Renal cortical epithelial cell (primary cell): ENCODE measurements around the gene TMBIM6. TPM values are rescaled to one million over a fixed set of nuclear protein-coding genes. Genes with fewer than 3 reads are reported as not detected.
"Not testable (repeated sequence)": the region's sequence is repeated elsewhere in the genome, so short reads cannot be mapped to it uniquely, and the experiment has no call there.

Experiments used
- DNase-seq: peaks from one replicate; pipeline ENCODE4 v3.0.0-alpha.2; 2011; ENCODE audit warnings: low read depth
- total RNA-seq: library from RNA; depleted of rRNA; stranded (reverse); fragments of >200 nt; gene quantifications from 2 replicates; pipeline ENCODE4 v1.2.3, GENCODE V29; 2014

The TMBIM6 gene
- total RNA-seq, 1 donor from 2014 or later = 679 TPM

DNA sequence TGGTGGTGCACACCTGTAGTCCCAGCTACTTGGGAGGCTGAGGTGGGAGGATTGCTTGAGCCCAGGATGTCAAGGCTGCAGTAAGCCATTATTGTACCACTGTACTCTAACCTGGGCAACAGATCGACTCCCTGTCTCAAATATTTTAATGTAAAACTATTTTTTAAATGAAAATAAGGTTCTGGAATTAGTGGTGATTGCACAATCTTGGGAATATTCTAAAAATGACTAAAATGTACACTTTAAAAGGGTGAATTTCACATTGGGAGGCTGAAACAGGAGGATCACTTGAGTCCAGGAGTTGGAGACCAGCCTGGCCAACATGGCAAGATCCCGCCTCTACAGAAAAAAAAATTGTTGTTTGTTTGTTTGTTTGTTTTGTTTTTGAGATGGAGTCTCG is 12.9 kb upstream of the TMBIM6 start:
- no peak for DNase-seq

DNA sequence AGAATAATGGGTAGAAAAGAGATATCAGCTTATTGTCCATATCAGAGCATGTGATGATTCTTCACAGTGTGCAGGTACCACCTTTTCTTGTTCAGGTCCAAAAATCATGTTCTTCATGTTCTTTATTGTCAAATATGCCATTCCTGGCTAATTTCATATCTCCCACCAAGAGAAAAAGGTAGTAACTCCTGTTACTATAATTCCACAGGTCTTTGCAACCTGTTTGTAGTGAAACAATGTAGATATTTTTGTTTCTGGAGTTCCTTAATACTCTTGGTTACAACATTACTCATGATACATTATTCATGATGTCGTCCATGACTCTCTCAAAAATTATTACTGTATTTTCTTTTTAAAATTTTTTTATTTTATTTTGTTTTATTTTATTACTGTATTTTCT is 11.3 kb upstream of the TMBIM6 start:
- DNase-seq = no peak

DNA sequence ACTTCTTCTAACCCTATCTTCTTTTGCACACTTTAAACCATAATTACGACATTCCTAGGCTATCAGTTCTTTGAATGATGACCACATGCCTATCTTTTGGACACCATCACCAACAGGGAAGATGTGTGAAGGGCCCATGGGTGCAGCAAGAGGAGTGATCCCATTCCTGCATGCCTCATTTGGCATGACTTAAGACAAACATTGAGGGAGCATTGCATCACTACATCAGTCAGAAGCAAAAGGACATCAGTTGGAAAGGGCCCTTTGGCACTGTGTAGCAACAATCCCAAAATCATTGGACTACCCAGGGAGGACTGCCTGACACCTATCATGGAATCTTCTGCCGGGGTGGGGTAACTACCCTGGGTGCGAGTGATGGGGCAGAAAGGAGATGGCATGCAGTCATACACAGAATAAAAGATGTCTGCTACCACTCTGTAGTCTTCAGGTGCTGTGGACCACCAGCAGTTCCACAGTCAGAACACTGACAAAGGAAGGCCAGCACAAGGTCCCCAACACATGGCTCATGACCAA is 10.7 kb upstream of the TMBIM6 start:
- DNase-seq = peak; percentile 36

GRCh38 chr12:49733219-49734017 is 7.9 kb upstream of the TMBIM6 start:
- DNase-seq = no peak

- not testable (repeated sequence) for DNase-seq
Measured at GRCh38 chr12:49734900-49735299, 6.5 kb upstream of the TMBIM6 start.

GRCh38 chr12:49738721-49739120 is 2.6 kb upstream of the TMBIM6 start:
- not testable (repeated sequence) for DNase-seq

DNA sequence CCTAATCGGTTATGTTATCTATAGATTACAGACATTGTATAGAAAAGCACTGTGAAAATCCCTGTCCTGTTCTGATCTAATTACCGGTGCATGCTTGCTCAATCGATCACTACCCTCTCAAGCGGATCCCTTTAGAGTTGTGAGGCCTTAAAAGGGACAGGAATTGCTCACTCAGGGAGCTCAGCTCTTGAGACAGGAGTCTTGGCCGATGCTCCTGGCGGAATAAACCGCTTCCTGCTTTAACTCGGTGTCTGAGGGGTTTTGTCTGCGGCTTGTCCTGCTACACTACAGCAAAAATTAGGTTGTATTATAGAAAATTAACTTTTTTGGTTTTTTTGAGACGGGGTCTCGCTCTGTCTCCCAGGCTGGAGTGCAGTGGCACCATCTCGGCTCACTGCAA is 1.1 kb upstream of the TMBIM6 start:
- not testable (repeated sequence) for DNase-seq

GRCh38 chr12:49741882-49742620 is 694 bp downstream of the TMBIM6 start:
- peak; percentile 79 for DNase-seq

DNA sequence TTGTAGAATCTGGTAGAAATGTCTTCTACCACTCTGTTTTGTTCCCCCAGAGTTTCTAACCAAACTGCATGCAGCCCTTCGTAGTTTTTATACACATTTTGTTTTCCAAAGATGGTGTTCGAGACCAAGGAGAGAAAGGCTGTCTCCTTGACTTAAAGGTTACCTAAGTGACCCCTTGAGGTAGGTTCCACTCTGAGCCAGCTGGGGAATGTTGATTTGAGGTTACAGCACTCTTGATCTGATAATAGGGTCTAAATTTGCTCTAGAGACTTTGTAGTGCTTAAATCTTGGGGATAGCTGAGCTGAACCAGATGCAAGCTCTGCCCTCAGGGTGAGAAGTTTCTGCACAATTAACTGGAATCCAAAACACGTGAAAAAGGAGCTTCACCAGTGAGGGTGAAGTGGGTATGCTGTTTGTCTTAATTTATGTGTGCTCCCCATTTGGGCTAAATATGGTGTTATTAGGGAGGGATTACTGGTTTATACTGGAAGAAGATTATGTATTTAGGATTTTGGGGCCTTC is 3.1 kb downstream of the TMBIM6 start:
- no peak for DNase-seq

DNA sequence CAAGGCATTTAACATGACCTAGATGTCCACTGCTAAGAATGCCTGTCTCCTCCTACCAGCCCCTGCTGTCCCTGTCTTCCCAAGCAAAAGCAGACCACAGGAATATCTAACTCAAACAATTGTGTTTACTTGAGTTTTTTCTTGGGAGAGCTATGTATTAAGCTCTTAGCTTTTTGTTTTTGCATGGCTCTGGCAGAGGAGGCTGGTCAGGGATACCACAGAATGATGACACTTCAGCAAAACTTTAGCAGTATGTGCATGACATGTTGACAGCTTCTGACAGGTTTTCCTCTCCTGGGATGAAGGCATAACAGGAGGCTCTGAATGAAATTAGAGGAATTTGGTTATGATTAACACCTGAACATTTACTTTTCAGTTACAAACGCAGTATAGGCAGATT is 6.9 kb downstream of the TMBIM6 start:
- DNase-seq = peak; percentile 26

GRCh38 chr12:49748800-49749199 is 7.4 kb downstream of the TMBIM6 start:
- no peak for DNase-seq

DNA sequence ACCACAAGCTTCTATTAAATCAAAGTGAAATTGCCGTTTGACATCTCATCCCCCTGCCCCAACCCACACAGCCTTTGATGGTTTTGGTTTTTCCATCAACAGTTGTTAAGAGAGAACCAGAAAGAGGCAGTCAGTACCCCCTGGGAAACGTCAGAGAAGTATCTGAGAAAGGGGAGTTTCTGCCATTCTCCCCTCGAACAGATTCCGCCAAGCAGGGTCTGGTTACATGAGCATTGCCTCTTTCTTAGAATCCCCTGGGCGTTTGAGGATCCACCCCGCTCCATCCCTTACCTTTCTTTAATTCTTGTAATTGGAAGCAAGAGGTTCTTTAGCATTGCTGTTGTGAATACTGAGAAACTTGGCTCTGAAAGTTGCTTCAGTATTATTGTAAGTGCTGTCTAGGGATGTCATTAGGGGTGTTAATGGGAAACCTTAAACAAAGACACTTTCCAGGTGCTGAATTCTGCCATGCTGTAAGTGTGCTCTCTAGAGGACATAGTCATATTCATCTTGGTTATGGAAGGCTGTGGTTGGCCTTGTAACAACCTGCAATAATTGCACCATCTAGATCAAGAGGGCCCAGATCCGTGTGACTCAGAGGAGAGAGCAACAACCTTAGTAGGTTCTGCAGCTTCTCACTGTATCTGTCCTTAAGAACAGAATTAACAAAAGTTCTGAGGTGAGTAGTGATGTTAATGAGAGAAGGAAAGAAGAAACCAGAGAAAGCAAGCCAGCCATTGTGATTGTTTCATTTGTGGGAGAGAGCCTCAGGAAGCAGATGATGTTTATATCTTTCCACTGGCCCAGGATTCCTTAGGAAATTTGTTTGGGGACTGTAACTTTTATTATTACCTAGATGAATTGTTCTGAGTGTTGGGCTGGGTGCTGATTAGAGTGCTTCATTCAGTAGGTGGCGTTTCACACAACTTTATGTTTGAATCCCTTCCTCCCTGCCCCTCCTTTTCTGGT is 9.0 kb downstream of the TMBIM6 start:
- DNase-seq = peak; percentile 88

GRCh38 chr12:49750996-49751393 is 9.6 kb downstream of the TMBIM6 start:
- no peak for DNase-seq

GRCh38 chr12:49761677-49762467 is 20.5 kb downstream of the TMBIM6 start:
- DNase-seq = no peak

- no peak for DNase-seq
Measured at GRCh38 chr12:49762468-49762847, 21.1 kb downstream of the TMBIM6 start.

DNA sequence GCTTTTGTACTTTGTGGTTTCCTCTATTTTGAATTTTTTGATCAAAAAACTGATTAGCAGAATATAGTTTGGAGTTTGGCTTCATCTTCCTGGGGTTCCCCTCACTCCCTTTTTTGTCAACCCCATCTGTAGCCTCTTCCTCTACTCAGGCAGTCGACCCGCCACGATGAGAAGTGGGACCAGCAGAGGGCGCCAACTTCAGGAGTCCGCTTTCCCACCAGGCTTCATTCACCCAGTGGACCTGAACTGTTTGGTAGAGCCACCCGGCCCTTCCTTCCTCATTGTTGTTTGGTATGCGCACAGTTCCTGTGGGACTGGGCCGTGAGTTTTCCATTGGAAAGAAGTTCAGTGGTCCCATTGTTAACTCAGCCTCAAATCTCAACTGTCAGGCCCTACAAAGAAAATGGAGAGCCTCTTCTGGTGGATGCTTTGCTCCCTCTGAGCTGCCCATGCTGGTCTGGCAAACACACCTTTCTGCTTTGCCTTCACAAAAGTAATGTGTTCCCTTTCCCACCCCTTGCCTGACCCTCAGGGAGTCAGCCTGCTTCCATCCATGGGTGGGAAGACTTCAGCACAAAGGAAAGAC is 21.7 kb downstream of the TMBIM6 start:
- DNase-seq = no peak

DNA sequence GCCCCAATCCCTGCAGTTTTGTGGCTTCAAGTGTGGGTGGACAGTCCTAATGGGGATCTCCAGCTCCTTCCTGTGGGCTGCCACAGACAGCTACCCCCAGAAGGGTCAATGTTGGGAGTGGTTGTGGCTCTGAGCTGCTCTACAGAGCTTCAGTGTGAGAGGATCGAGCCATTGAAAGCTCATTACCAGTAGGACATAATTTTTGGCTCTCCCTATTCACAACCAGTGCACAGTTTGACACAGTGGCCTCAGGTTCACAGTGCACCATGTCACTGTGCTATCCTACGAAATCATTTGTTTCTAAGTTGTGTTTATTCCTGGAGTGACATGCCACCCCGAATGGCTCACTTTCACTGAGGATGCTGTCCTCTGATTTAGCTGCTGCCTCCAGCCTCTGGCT is 22.8 kb downstream of the TMBIM6 start:
- DNase-seq = no peak

GRCh38 chr12:49766115-49766455 is 24.7 kb downstream of the TMBIM6 start:
- DNase-seq = no peak

- DNase-seq = no peak
Measured at GRCh38 chr12:49767333-49767732, 26.0 kb downstream of the TMBIM6 start.

DNA sequence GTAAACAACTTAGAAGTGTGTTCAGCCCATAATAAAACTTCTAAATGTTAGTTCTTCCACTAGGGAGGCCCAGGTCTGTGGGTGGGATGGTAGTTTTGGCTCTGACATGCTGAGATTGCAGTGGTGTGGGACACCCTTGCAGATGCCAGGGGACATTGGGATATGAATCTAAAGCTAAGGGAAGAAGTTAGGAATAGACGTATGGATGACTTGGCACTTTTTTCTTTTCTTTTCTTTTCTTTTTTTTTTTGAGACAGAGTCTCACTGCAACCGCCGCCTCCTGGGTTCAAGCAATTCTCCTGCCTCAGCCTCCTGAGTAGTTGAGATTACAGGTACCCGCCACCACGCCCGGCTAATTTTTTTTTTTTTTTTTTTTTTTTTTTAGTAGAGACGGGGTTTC is 31.7 kb downstream of the TMBIM6 start:
- not testable (repeated sequence) for DNase-seq
